Lower leg skin (tissue), 4 donors: ENCODE data around the gene TBC1D10B. TPM values are rescaled to one million over a fixed set of nuclear protein-coding genes. Genes with fewer than 3 reads are reported as not detected.
A peak's percentile ranks its signal among the peaks of the same experiment; 100 is the strongest.

Experiments
- DNase-seq, 2 donors: peaks; one replicate each; pipeline ENCODE4 v3.0.0-alpha.2; 2019; ENCODE audit warnings: low spot score in 2 of 2
- H3K4me3 ChIP-seq: fragments of 200-600 bp; sonication (generic); 2 replicates; pipeline ENCODE4 v1.5.1; 2017; ENCODE audit warnings: mild to moderate bottlenecking, low read depth; ENCODE audit not compliant: poor library complexity, severe bottlenecking
- POLR2A ChIP-seq, 2 donors: fragments of 450-650 bp; IDR thresholded peaks; one replicate each; pipeline ENCODE4 v1.6.1; 2016 to 2017; ENCODE audit warnings: antibody characterized with exemption in 2 of 2, mild to moderate bottlenecking in 1 of 2, moderate library complexity in 1 of 2
- WGBS, 2 donors: methylation state at CpG; one replicate each; pipeline ENCODE4 v1.1.5; 2018; 5-methylcytosine and 5-hydroxymethylcytosine counted together
- intact Hi-C: fragments of 100-400 bp; cut with DNase I; formaldehyde crosslinking; loops from one replicate; pipeline ENCODE4 v1.15.0; 2023; ENCODE audit warnings: low total_unique reads
- total RNA-seq, 4 donors: library from RNA; depleted of rRNA; stranded (reverse); fragments of >200 nt; gene quantifications; one replicate each; pipeline ENCODE4 v1.1.0, GENCODE V29; 2016
- TF ChIP-seq, protein P1 (sequence below), 3 donors: fragments of 450-650 bp; IDR thresholded peaks; one replicate each; pipeline ENCODE4 v1.5.1; 2016; ENCODE audit warnings: antibody characterized with exemption in 3 of 3, mild to moderate bottlenecking in 3 of 3, moderate library complexity in 2 of 3

TBC1D10B gene
- total RNA-seq, 4 donors from 2014 or later: 33.2 to 51.8 (median 41.9) TPM

DNA sequence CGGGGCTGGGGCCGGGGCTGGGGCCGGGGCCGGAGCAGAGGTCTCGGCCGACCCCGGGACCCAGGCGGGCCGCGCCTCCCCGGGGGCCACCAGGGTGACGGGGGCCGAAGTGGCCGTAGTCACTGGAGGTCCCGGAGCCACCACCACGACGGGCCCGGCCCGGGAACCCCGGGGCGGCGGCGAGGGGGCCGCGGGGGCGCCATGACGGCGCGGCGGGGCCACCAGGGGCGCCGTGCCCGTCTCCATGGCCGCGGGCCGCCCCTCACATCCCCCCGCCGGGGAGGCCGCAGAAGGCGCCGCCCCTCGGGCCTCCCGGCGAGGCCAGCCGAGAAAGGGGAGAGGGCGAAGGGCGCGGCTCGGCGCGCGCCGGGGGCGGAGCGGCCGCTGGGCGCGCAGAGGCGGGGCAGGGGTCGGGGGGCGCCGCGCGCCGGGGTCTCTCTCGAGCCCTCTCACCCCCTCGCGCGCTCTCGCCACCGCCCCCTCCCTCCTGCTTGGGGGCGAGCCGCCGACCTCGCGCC lies 297 bp downstream of the TBC1D10B start:
- intact Hi-C loops: no loop called here
- 0% methylated on average over 7 to 23 of the region's 76 CpGs for WGBS, 2 donors
- TF ChIP-seq, protein P1, sequence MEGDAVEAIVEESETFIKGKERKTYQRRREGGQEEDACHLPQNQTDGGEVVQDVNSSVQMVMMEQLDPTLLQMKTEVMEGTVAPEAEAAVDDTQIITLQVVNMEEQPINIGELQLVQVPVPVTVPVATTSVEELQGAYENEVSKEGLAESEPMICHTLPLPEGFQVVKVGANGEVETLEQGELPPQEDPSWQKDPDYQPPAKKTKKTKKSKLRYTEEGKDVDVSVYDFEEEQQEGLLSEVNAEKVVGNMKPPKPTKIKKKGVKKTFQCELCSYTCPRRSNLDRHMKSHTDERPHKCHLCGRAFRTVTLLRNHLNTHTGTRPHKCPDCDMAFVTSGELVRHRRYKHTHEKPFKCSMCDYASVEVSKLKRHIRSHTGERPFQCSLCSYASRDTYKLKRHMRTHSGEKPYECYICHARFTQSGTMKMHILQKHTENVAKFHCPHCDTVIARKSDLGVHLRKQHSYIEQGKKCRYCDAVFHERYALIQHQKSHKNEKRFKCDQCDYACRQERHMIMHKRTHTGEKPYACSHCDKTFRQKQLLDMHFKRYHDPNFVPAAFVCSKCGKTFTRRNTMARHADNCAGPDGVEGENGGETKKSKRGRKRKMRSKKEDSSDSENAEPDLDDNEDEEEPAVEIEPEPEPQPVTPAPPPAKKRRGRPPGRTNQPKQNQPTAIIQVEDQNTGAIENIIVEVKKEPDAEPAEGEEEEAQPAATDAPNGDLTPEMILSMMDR (IDR thresholded peaks at IDR 0.05): no peak
- TF ChIP-seq POLR2A (IDR thresholded peaks at IDR 0.05): no peak
- H3K4me3 ChIP-seq: peak overlapping the region; percentile 64
- DNase-seq: no peak

DNA sequence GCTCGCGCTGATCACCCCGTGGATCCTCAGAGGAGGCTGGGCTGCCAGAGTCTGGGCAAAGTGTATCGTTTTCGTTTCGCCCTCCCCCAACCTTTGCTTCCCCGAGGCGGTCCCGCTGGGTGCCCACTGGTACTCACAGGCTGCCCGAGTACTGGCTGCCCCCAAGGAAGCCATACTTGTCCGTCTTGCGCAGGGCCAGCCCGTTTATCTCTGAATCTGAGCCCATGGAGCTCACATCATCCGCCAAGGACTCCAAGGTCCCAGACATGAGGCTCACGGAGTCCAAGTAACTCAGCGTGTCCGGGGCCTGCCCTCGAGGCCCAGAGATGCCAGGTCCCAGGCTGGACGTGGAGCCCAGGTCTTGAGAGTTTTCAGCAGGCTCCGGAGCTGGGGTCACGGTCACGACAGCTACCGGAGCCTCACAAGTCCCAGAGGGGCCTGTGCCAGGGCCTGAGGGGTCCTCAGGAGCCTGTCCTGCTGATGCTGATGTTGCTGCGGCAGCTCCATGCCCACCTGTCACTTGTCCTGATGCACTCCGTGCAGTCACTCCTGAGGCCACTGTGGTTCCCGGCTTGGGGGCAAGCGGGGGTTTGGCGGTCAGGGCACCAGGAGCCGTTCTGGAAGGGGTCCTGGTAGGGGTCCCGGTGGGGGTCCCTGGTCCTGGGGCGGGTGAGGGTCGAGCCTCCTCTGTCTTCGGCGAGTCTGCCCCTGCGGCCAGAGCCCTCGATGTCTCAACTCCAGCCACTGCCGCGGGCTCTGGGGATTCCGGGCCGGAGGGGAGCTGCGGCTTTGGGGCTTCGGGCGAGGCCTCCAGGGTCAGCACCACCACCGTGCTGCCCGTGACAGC lies 980 bp downstream of the TBC1D10B start:
- WGBS, 2 donors: 0 to 1% methylated on average over 22 to 23 of the region's 45 CpGs
- DNase-seq: no peak
- no peak for TF ChIP-seq POLR2A (IDR thresholded peaks at IDR 0.05)
- TF ChIP-seq, protein P1 (IDR thresholded peaks at IDR 0.05): no peak
- peak overlapping the region; percentile 64 for H3K4me3 ChIP-seq
- intact Hi-C loops: no loop called here

DNA sequence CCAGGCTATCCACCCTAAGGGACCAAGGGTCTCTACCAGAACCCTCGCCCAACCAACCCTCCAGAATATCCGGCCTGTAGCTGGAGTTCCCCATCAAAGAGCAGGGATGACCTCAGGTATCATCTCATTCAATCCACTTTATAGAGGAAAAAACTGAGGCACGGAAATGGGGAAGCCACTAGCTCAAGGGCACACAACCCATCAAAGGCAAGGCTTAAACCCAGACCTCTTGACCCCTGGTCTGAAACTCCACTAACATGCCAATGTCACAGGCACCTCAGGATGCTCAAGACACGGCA lies 1.6 kb downstream of the TBC1D10B start:
- intact Hi-C loops: no loop called here
- DNase-seq: no peak
- peak overlapping the region; percentile 64 for H3K4me3 ChIP-seq
- TF ChIP-seq POLR2A (IDR thresholded peaks at IDR 0.05): no peak
- TF ChIP-seq, protein P1 (IDR thresholded peaks at IDR 0.05): no peak
- WGBS, 2 donors: 0 to 4% methylated on average over 4 of the region's 4 CpGs

DNA sequence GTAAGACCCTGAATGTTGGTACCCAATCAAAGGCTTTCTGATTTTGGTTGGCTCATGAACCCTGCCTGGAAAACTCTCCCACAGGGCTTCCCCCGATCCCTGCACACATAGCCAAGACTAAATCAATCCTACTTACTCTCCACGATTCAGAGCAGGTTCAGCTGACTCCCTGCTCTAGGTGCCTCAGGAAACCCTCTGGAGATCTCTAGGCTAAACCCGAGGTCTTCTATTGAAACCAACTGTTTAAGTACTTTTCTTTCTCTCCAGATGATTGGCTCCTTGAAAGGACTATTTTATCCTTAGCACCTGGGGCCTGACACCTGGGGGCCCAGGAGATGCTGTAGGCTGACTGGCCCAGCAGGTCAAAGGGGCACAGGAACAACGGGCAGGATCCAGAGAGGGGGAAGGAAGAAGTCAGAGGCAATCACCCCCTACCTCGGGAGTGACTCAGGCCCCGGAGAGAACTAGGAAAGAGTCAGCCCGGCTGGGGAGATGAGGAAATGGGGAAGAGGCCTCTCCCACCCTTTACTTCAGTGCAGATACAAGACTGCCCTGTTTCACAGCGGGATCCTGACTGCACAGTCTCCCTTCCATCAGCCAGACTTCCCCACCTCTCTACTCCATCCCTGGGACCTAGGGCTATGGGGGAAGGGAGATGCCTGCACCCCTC lies 2.0 kb downstream of the TBC1D10B start:
- 2 to 7% methylated on average over 8 of the region's 8 CpGs for WGBS, 2 donors
- DNase-seq: no peak
- intact Hi-C loops: no loop called here
- TF ChIP-seq, protein P1 (IDR thresholded peaks at IDR 0.05): no peak
- no peak for TF ChIP-seq POLR2A (IDR thresholded peaks at IDR 0.05)
- no peak overlapping the region for H3K4me3 ChIP-seq

DNA sequence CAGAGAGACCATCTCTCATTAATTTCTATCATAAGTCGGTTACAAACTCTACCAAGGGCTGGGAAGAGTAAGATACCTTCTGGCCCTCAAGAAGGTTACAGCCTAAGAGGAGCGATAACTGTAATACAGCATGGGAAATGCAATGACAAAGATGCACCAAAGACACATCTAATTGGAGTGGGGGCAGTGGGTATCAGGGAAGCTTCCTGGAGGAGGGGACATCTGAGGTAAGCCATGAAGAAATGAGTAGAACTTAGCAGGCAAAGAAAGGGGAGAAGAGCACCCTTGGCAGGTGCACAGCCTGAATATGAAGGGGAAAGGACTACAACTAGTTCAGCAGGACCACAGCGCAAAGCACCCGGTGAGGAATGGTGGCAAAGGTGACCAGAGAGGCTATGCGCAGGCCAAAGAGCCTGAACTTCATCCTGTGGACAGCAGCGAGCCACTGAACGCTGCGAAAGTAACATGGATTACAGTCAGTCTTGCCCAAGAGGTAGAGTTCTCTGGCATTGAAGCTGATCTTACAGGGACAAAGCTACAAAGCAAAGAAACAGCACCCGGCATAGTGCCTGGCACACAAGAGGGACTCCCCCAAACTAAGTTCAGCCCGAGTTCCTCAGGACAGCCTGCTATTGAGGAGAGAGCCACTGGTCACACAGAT lies 2.8 kb downstream of the TBC1D10B start:
- TF ChIP-seq, protein P1 (IDR thresholded peaks at IDR 0.05): no peak
- TF ChIP-seq POLR2A (IDR thresholded peaks at IDR 0.05): no peak
- DNase-seq: no peak
- no peak overlapping the region for H3K4me3 ChIP-seq
- intact Hi-C loops: no loop called here
- WGBS, 2 donors: 71% methylated on average over 10 of the region's 10 CpGs
